NCI-H510A (cell line): ENCODE data around the gene RGL2.
"Not testable (repeated sequence)": the region's sequence is repeated elsewhere in the genome, so short reads cannot be mapped to it uniquely, and the experiment has no call there.

ENCODE experiments used
- DNase-seq: peaks from one replicate; lab custom pipeline; 2025; lab: John Stamatoyannopoulos, UW

Gene RGL2

DNA sequence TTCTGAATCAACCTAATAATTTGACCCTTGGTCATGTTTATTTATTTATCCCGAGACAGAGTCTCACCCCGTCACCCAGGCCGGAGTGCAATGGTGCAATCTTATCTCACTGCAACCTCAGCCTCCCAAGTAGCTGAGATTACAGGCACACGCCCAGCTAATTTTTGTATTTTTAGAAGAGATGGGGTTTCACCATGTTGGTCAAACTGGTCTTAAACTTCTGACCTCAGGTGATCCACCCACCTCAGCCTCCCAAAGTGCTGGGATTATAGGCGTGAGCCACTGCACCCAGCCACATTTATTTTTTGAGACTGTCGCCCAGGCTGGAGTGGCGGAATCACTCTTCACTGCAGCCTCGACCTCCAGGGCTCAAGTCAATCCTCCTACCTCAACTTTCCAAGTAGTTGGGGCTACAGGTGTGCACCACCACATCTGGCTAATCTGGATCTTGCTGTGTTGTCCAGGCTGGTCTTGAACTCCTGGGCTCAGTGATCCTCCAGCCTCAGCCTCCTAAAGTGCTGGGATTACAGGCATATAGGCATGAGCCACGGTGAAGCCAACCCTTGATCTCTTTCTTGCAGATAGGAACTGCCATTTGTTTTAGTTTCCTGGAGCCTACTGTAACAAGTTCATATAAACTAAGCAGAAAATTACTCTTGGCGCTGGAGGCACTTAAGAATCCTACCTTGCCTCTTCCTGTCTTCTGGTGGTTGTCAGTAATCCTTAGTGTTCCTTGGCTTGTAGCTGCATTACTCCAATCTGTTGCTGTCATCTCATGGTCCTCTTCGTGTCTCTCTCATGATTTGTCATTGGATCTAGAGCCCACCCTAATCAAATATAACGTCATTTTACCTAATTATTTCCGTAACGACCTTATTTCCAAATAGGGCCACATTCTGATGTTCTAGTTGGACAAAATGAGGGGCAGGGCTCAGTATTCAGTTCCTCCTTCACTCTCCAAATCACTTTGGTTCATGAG is 24.5 kb downstream of the RGL2 start:
- no peak for DNase-seq

GRCh38 chr6:33273129-33273923 is 25.4 kb downstream of the RGL2 start:
- no peak for DNase-seq

- no peak for DNase-seq
These were observed 26.2 kb downstream of the RGL2 start for GRCh38 chr6:33272275-33273128.

DNA sequence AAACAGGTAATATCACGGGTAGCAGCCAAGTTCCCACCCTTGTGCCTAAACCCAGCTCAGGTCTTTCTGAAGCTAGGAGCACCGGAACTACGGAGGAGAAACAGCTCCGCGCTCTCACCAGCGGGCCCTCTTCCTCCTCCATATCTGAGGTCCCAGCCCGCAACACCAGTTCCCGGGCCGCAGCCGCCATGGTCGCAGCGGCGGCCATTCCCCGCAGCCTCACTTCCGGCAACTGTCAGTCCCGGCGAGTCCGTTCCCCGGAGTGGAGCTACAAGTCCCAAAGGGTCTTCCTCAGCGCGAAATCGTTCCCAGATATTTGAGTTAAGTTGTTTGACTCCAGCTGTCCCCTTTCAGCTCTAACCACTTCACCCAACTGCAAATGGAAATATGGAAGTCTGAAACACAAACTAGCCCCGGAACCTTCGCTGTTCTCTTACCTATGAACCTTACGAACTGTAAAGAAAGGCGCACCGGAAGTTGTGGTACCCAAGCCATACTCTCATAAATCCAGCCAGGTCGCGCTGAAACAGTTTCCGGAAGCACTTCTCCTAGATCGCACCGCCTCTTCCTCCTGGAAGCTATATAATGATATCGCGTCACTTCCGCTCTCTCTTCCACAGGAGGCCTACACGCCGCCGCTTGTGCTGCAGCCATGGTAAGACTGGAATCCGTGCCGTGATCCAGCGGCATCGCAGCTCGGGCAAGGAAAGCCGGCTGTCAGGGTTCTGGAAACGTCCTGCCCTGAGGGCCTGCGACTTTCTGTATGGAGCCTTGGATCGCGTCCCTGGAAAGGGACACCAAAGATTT is 27.1 kb downstream of the RGL2 start, which contains the start of the genes RPS18 and VPS52:
TSS of gene RPS18 (plus strand) at position 608 of the 807 bp plus-strand sequence. CDS start at position 653, 45 bp downstream.
TSS of gene VPS52 (minus strand) at position 409 of the 807 bp plus-strand sequence. CDS start at position 208, 201 bp downstream.
- DNase-seq, result peak; percentile 97

GRCh38 chr6:33271117-33271467 is 27.6 kb downstream of the RGL2 start:
- DNase-seq, result no peak

GRCh38 chr6:33264015-33264414 is 34.7 kb downstream of the RGL2 start:
- DNase-seq, result no peak

DNA sequence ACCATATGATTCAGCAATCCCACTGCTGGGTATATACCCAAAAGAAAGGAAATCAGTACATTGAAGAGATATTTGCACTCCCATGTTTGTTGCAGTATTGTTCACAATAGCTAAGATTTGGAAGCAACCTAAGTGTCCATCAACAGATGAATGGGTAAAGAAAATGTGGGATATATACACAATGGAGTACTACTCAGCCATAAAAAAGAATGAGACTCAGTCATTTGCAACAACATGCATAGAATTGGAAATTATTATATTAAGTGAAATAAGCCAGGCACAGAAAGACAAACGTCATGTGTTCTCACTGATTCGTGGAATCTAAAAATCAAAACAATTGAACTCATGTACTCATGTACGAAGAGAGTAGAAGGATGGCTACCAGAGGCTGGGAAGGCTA is 36.3 kb downstream of the RGL2 start:
- DNase-seq, result not testable (repeated sequence)

- DNase-seq, result no peak
These were observed 39.7 kb downstream of the RGL2 start for GRCh38 chr6:33259032-33259431.

- DNase-seq, result no peak
These were observed 44.2 kb downstream of the RGL2 start for GRCh38 chr6:33254591-33254990.

DNA sequence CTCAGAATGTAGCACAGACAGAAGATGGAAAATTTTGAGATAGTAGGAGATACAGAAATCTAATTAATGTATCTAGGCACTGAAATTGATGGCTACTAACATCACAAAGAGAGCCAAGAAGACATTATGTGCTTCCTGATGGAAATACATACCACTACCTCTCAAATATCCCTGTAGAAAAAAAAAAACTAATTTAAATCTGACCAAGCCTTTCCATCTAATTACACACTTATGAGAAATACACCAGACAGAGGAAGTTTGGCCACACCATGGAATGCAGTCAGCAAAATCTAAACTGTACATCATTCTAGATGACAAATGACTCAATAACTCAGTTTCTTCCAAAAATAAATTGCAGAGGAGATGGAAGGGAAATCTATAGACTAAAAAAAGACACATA is 46.0 kb downstream of the RGL2 start:
- DNase-seq, result no peak

- DNase-seq, result no peak
These were observed 47.2 kb downstream of the RGL2 start for GRCh38 chr6:33251395-33252012.

DNA sequence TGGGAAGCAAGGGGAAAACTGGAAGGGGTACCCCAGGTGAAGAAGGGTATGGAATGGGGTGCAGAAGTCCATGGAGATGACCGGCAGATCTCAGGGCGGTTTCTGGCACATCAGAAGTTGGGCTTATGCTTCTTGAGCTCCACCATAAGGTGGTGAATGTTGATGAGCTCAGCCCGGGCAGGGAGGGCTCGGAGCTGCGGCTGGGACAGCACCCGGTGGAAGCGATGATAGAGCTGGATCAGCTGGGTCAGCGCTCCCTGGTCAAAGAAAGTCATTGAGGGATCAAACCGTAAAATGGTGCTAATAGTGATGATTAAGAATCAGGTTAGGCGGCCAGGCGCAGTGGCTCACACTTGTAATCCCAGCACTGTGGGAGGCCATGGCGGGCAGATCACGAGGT is 48.0 kb downstream of the RGL2 start:
- DNase-seq, result no peak

- no peak for DNase-seq
These were observed 48.8 kb downstream of the RGL2 start for GRCh38 chr6:33249732-33250630.

- peak; percentile 99 for DNase-seq
These were observed 49.6 kb downstream of the RGL2 start for GRCh38 chr6:33248932-33249731.

DNA sequence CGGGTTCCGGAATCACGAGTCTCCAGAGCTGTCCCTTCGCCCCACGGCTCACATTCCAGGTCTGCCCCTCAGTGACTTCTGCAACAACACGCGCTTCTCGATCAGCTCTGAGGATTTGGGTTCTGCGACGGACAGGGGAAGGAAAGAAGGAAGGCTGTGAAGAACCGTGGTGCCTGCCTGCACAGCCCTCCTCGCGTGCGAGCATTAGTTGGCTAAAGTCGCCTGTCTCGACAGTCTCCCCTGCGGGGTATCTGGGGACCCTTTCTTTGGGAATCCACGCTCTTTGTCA is 50.2 kb downstream of the RGL2 start:
- DNase-seq, result peak; percentile 32

- DNase-seq, result peak; percentile 77
These were observed 50.6 kb downstream of the RGL2 start for GRCh38 chr6:33247977-33248642.

DNA sequence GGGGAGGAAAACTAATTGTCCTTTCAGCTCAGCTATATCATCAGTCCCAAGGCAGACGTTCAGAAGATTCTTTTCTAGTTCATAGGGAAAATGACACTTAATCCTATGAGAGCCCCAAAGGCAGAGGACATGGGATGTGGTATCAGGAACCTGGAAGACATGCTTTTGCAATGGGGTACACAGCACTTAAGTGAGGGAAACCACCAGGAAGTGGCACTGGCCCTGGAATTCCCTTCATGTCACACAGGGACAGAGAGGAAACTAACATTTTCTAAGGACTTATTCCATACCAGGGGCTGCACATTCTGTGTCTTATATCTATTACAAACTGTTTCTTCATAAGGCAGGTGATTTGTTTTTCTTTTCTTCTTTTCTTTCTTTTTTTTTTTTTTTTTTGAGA is 55.3 kb downstream of the RGL2 start:
- DNase-seq, result no peak

DNA sequence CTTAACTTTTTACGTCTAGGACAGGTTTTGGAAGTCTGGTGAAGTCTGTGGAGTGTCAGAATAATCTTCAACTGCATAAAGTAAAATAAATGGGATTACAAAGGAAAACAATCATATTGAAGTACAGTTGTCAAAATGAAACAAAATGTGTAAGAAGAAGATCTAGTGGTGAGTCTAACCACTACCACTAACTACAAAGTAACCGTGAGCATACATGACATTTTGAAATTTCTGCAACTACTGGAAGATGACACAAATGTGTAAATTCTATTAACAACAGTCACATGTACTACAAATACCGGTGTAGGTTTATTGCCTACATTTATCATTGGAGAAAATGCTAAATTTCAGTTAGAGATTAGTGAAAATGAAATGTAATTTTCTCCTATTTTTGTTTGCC is 56.8 kb downstream of the RGL2 start:
- no peak for DNase-seq
